GM12874 (cell line): ENCODE measurements around the gene FAM120A.

Source experiments
- TF ChIP-seq, protein P1 (sequence below): IDR thresholded peaks from 2 replicates; pipeline ENCODE4 v1.5.1; 2011; ENCODE audit warnings: low read depth, mild to moderate bottlenecking, control low read depth, low read length, moderate library complexity; ENCODE audit not compliant: insufficient read depth

Gene FAM120A

DNA sequence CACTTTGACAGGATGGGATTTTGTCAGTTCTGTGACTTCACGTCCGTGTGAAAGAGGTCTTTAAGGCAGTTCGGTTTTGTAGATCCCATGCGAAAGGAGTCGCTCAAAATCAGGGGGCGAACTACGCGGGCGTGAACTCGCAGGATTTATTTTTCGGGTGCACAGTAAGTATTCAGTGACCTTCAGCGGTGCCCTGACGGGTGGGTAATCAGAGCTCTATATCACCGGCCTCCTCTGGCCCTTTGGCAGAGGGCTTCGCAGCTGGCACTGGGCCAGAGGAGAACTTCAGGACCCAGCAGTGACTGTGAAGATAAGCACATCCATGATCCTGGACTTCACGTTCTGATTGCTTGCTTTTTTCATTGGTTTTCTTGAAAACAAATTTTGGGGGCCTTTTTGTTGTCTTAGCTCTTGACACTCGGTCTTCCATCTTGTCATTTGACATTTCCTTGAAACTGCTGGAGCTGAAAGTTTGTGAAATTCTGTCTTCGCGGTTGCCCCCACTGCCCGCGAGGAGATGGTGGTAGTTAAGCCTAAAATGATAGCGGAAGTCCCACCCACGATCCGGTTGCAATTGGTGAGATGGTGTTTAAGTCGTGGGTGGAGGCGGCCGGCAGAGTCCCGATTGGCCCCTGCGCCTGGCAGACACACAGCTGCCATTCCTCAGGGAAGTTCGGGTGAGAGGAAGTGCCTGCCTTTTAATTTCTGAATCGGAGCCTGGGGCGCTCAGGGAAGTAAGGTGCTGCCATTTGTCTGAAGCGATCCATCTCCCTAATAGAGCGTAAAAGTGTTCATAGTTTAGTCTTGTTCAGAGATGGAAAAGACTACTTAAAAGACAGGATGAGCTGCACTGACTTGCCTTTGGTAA, 1.8 kb downstream of the FAM120A start, which contains the start of gene FAM120AOS:
FAM120AOS (minus strand) TSS at position 535 of the 868 bp plus-strand sequence. CDS start 872 bp downstream, outside the sequence.
- TF ChIP-seq, protein P1, sequence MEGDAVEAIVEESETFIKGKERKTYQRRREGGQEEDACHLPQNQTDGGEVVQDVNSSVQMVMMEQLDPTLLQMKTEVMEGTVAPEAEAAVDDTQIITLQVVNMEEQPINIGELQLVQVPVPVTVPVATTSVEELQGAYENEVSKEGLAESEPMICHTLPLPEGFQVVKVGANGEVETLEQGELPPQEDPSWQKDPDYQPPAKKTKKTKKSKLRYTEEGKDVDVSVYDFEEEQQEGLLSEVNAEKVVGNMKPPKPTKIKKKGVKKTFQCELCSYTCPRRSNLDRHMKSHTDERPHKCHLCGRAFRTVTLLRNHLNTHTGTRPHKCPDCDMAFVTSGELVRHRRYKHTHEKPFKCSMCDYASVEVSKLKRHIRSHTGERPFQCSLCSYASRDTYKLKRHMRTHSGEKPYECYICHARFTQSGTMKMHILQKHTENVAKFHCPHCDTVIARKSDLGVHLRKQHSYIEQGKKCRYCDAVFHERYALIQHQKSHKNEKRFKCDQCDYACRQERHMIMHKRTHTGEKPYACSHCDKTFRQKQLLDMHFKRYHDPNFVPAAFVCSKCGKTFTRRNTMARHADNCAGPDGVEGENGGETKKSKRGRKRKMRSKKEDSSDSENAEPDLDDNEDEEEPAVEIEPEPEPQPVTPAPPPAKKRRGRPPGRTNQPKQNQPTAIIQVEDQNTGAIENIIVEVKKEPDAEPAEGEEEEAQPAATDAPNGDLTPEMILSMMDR: no peak

DNA sequence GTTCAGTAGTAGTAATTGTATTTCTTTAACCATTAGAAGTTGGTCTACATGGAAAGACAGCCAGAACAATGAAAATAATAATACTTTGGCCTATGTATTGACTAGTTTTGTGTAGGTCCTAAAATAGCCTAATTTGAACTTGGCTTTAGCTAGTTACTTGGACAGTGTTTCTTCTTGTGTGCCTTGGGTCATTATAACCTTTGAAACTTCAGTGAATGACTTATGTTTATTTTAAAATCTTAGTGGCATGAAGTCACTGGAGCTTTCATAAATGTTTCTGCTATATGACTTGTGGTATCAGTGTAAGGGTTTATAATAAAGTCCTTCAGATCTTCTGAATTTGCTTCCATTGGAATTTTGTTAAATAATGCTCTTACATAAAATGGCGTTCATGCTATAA, 4.5 kb downstream of the FAM120A start:
- TF ChIP-seq, protein P1: no peak

DNA sequence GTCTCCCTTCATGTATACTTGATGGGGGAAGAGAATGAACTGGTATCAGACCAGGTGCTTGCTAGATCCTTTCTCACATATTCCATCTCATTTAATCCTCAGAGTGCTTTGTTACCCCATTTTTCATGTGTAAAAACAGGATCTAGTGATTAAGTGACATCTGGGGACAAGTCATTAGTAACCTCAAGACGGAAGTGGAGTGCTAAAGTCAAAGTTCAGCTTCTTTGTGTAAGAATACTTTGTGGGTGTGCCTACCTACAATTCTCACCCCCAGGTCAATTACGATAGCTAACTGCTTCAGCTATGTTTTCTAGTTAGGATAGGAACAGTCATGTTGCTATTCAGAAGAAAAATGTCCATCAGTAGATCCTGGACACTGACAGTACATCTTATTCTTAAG, 5.0 kb downstream of the FAM120A start:
- TF ChIP-seq, protein P1: no peak

DNA sequence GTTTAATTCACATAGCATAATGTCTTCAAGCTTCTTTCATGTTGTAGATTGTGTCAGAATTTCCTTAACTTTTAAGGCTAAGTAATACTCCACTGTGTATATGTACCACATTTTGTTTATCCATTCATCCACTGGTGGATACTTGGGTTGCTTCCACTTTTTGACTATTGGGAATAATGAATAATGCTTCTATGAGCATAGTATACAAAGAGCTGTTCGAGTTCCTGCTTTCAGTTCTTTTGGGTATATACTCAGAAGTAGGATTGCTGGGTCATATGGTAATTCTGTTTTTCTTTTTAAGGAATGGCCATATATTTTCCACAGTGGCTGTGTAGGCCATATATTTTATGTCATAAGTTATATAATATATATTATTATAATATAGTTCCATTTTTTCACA, 5.5 kb downstream of the FAM120A start:
- TF ChIP-seq, protein P1: no peak

DNA sequence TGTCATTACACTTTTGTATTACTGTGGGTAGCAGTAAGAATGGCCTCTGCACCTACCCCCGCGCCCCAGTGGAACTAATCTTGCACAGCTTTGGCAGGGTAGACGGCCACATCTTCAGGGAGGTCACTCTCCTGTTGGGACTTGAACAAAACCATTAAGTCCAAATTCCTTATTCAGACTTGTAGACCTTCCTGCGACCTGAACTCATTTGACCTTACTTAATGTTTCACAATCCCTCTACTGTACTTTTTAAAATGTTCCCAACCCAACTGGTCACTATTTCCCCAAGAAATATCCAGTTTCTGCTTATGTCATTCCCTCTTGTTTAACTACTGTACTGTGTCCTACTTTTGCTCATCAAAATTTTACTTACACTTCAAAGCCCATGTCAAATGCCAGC, 7.2 kb downstream of the FAM120A start:
- TF ChIP-seq, protein P1: no peak

DNA sequence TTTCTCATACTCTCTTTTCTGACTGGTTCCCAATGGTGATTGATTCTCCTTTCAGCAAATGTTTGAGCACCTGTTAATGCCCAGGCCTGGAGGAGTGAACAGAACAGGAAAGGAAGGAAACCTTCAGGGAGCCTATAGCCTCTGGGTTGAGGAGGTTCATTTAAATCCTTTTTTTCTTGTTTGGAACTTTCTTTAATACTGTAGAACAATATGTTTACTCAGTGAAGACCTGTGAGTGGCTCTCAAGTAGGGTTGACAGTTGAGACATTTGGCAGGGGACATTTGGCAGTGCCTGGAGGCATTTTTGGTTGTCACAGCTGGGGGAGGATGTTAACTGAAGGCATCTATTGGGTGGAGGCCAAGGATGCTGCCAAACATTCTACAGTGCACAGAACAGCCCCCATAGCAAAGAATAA, 8.0 kb downstream of the FAM120A start:
- TF ChIP-seq, protein P1: no peak

DNA sequence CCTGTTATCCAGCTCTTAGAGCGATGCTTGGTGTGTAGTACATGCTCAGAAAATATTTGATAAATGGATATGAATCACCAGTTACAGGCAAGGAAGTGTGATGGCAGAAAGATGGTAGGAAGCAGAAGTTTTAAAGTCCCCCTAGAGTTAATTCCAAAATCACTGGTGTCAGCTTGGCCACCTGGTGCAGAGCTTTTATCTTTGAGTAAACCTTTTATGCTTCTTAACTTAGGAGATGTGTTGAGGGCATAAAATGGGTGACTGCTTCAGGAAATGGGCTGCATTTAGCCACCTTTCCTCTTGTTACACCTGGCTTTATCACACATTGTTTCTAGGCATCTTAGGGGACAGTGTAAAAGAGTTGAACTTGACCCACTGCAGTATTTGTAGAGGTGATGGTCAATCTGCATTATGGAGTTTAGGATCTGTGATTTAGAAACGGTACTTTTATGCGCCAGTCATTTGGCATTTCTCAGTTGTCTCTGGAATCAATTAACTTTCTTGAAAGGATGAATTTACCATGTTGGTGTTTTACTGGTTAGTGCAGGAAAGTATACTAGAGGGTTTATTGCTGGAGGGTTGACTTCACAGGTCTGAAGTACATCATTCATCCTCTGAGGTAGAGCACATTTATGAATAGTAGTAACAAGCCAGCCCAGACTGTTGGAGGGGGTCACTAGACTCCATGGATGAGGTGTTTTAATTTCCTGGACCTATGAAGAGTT, 9.4 kb downstream of the FAM120A start:
- TF ChIP-seq, protein P1: no peak
